SK-N-SH (cell line): ENCODE measurements around the gene SLC12A6. TPM values are rescaled to one million over a fixed set of nuclear protein-coding genes. Genes with fewer than 3 reads are reported as not detected.

Experiments
- CTCF ChIA-PET: fragments of 300-600, 350-600 bp; formaldehyde crosslinking; extraction: SDS; loops from one replicate; lab custom pipeline; 2021; lab: Yijun Ruan, JAX
- POLR2A ChIA-PET: fragments of 350-600 bp; sonication (Branson Sonifier 250); formaldehyde crosslinking; extraction: SDS; loops from one replicate; lab custom pipeline; 2020; ENCODE audit warnings: antibody characterized with exemption, inconsistent platforms; lab: Yijun Ruan, JAX
- DNase-seq: peaks from one replicate; pipeline ENCODE4 v3.0.0; 2012
- H2AFZ ChIP-seq: fragments of 200-600 bp; sonication (generic); 2 replicates; pipeline ENCODE4 v1.8.1; 2016; ENCODE audit warnings: antibody characterized with exemption, mild to moderate bottlenecking, low read depth
- H3F3A ChIP-seq: fragments of 200-600 bp; sonication (generic); replicated peaks from 2 replicates; pipeline ENCODE3; 2016; ENCODE audit warnings: antibody characterized with exemption, mild to moderate bottlenecking; ENCODE audit not compliant: insufficient read depth
- H3K27ac ChIP-seq, 2 experiments: fragments of 200-500 bp in 1 of 2; fragments of 200-600 bp in 1 of 2; sonication (Bioruptor generic) in 1 of 2; sonication (generic), shearing (Covaris generic) in 1 of 2; 2 replicates each; pipeline versions ENCODE4 v1.5.1 to v1.6.1; 2014 to 2016; ENCODE audit warnings: low read depth in 2 of 2, inconsistent platforms in 1 of 2, low read length in 1 of 2, mild to moderate bottlenecking in 1 of 2, mixed read lengths in 1 of 2
- H3K27me3 ChIP-seq: fragments of 200-600 bp; sonication (generic), shearing (Covaris generic); 2 replicates; pipeline ENCODE4 v1.6.1; 2016; ENCODE audit warnings: mixed run types; ENCODE audit not compliant: insufficient read depth
- H3K36me3 ChIP-seq, 2 experiments: fragments of 200-500 bp in 1 of 2; fragments of 200-600 bp in 1 of 2; sonication (Bioruptor generic) in 1 of 2; sonication (generic) in 1 of 2; replicated peaks in 1 of 2; 2 replicates each; pipeline versions ENCODE3 to v1.5.1; 2014 to 2016; ENCODE audit warnings: low read length in 1 of 2, mild to moderate bottlenecking in 1 of 2; ENCODE audit not compliant: insufficient read depth in 2 of 2, control insufficient read depth in 1 of 2
- H3K4me1 ChIP-seq, 2 experiments: fragments of 200-500 bp in 1 of 2; fragments of 200-600 bp in 1 of 2; sonication (Bioruptor generic) in 1 of 2; sonication (generic), shearing (Covaris generic) in 1 of 2; 2 replicates each; pipeline versions ENCODE4 v1.5.1 to v1.6.1; 2014 to 2016; ENCODE audit warnings: low read depth in 1 of 2, low read length in 1 of 2, mixed run types in 1 of 2; ENCODE audit not compliant: insufficient read depth in 2 of 2, control insufficient read depth in 1 of 2
- H3K4me2 ChIP-seq: fragments of 200-600 bp; sonication (generic), shearing (Covaris generic); 2 replicates; pipeline ENCODE4 v1.6.1; 2017; ENCODE audit warnings: mixed run types
- H3K4me3 ChIP-seq, 2 experiments: fragments of 200-500 bp in 1 of 2; fragments of 200-600 bp in 1 of 2; sonication (Bioruptor generic) in 1 of 2; sonication (generic), shearing (Covaris generic) in 1 of 2; 2 replicates each; pipeline versions ENCODE4 v1.5.1 to v1.8.1; 2014 to 2016; ENCODE audit warnings: low read depth in 2 of 2, inconsistent platforms in 1 of 2, low read length in 1 of 2, mild to moderate bottlenecking in 1 of 2, mixed read lengths in 1 of 2, moderate library complexity in 1 of 2
- H3K79me2 ChIP-seq: fragments of 200-600 bp; sonication (generic); 2 replicates; pipeline ENCODE4 v1.8.1; 2017; ENCODE audit warnings: mild to moderate bottlenecking; ENCODE audit not compliant: insufficient read depth
- H3K9ac ChIP-seq: fragments of 200-600 bp; sonication (generic); 2 replicates; pipeline ENCODE4 v1.6.1; 2017; ENCODE audit warnings: mixed run types
- H3K9me2 ChIP-seq: fragments of 200-600 bp; sonication (generic); 2 replicates; pipeline ENCODE4 v1.6.1; 2017; ENCODE audit warnings: mixed run types
- H3K9me3 ChIP-seq: fragments of 200-600 bp; sonication (generic); 2 replicates; pipeline ENCODE4 v1.6.1; 2017; ENCODE audit warnings: mixed run types, mild to moderate bottlenecking, moderate library complexity
- H4K20me1 ChIP-seq: fragments of 200-600 bp; sonication (generic); 2 replicates; pipeline ENCODE4 v1.6.1; 2017; ENCODE audit warnings: mild to moderate bottlenecking, mixed run types; ENCODE audit not compliant: insufficient read depth
- EP300 ChIP-seq, 2 experiments: IDR thresholded peaks; 2 replicates each; pipeline versions ENCODE4 v1.4.0 to v1.6.1; 2012; ENCODE audit warnings: borderline replicate concordance in 1 of 2, low read depth in 1 of 2, low read length in 1 of 2
- EZH2phosphoT487 ChIP-seq: fragments of 200-600 bp; sonication (generic); IDR thresholded peaks from 2 replicates; pipeline ENCODE4 v1.6.1; 2017; ENCODE audit warnings: low read depth, mixed run types, mild to moderate bottlenecking, antibody characterized with exemption, moderate library complexity, borderline replicate concordance
- FOSL2 ChIP-seq: IDR thresholded peaks from 2 replicates; pipeline ENCODE4 v1.4.0; 2012; ENCODE audit warnings: low read depth, mild to moderate bottlenecking, moderate library complexity, borderline replicate concordance
- FOXJ3 ChIP-seq: sonication (generic); formaldehyde crosslinking; IDR thresholded peaks from 2 replicates; pipeline ENCODE4 v1.5.1; 2020; ENCODE audit warnings: mild to moderate bottlenecking, missing genetic modification reagents
- GATA2 ChIP-seq: sonication (generic); formaldehyde crosslinking; IDR thresholded peaks from 2 replicates; pipeline ENCODE4 v1.5.0; 2020; ENCODE audit warnings: mild to moderate bottlenecking, missing genetic modification reagents
- RXRA ChIP-seq: IDR thresholded peaks from 2 replicates; pipeline ENCODE4 v1.4.0; 2012; ENCODE audit warnings: low read depth, mild to moderate bottlenecking, borderline replicate concordance
- TEAD4 ChIP-seq: IDR thresholded peaks from 2 replicates; pipeline ENCODE4 v1.4.0; 2012; ENCODE audit warnings: mild to moderate bottlenecking, borderline replicate concordance; ENCODE audit not compliant: insufficient read depth
- WGBS: methylation state at CpG from one replicate; pipeline ENCODE4 v1.1.6; 2017; ENCODE audit warnings: low lambda C conversion rate; 5-methylcytosine and 5-hydroxymethylcytosine counted together
- polyA plus RNA-seq, 3 experiments: library from polyadenylated mRNA; depleted of rRNA; stranded (reverse); fragments of >200 nt; gene quantifications; 2 replicates each; pipeline ENCODE4 v1.2.3, GENCODE V29; 2012
- TF ChIP-seq, protein P1 (sequence below): fragments of 150-350 bp; IDR thresholded peaks from 2 replicates; pipeline ENCODE4 v1.6.1; 2016; ENCODE audit warnings: mild to moderate bottlenecking, low read depth, low read length

The SLC12A6 gene
- polyA plus RNA-seq, 1 of the 3 experiments (the other 2 are of a cell fraction) = 7.7 TPM

DNA sequence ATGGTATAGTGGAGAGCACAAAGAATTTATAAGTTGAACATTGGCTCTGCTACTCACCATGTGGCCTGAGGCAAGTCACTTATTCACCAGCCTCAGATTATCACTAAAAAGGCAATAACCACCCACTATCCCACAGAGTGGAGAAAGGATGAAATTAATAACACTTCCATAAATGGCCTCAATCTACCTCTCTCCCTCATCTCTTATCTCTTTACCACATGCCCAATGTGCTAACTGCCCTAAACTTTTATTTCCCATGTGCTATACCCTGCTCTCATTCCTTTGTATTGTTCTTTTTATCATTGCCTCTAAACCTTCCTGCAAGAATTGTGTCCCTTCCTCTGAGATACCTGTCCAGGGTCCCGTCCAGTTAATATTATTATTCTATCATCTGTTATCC lies 26.0 kb downstream of the SLC12A6 start:
- no peaks in the 10 kb centered on the region for H3K9me3 ChIP-seq
- peak; percentile 8 for DNase-seq
- 82% methylated on average over 1 of the region's 1 CpG for WGBS
- no peak overlapping the region for H3K4me3 ChIP-seq
- no peak overlapping the region for H2AFZ ChIP-seq
- no peaks in the 10 kb centered on the region for H3K79me2 ChIP-seq
- H3K4me2 ChIP-seq = no peak overlapping the region
- TF ChIP-seq TEAD4 (no peak), EZH2phosphoT487 (no peak), EP300 (IDR thresholded peaks at IDR 0.05; ENCODE audit: borderline replicate concordance in 1 of 2, low read depth in 1 of 2, low read length in 1 of 2) (no peak), GATA2 (CRISPR knock-in tag) (no peak), RXRA (no peak)
- TF ChIP-seq, protein P1, sequence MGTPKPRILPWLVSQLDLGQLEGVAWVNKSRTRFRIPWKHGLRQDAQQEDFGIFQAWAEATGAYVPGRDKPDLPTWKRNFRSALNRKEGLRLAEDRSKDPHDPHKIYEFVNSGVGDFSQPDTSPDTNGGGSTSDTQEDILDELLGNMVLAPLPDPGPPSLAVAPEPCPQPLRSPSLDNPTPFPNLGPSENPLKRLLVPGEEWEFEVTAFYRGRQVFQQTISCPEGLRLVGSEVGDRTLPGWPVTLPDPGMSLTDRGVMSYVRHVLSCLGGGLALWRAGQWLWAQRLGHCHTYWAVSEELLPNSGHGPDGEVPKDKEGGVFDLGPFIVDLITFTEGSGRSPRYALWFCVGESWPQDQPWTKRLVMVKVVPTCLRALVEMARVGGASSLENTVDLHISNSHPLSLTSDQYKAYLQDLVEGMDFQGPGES = no peak
- H3K36me3 ChIP-seq = peaks cover 0 to 3% of the 10 kb centered on the region in 2 experiments
- no peaks in the 10 kb centered on the region; the same call in 1 of the 2 replicates for H3K9me2 ChIP-seq
- H3K9ac ChIP-seq = no peak overlapping the region
- no peaks in the 10 kb centered on the region for H3K27me3 ChIP-seq
- POLR2A ChIA-PET = no interaction called here
- CTCF ChIA-PET = no interaction called here
- no peak overlapping the region for H3K27ac ChIP-seq
- no peaks in the 10 kb centered on the region for H4K20me1 ChIP-seq
- H3K4me1 ChIP-seq = no peaks in the 10 kb centered on the region; a peak in 1 of 4 replicates
- H3F3A ChIP-seq = no peaks in the 10 kb centered on the region

DNA sequence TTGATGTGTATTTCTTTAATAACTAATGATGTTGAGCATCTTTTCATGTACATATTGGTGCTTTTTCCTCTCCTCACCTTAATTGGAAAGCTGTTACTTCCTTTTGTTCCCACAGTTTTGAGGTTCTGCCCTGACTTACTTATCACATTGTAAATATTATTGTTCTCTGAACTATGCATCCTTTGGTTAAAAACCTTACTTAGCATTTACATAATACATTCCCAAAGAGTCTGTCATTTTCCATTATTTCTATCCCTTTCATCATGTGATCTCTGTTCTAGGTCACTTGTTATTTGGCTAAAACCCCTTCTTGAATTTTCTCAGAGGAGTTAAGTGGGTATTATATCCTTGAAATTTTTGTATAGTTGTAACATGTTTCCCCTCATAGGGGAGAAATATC lies 33.0 kb downstream of the SLC12A6 start:
- Histone ChIP-seq H3K9ac (no peak overlapping the region), H3K27me3 (no peaks in the 10 kb centered on the region), H3K4me2 (no peak overlapping the region), H3K4me3 (no peak overlapping the region), H2AFZ (no peak overlapping the region), H3K9me2 (no peaks in the 10 kb centered on the region; the same call in 1 of the 2 replicates), H3K36me3 (peaks cover 0 to 3% of the 10 kb centered on the region in 2 experiments), H3F3A (no peaks in the 10 kb centered on the region), H4K20me1 (no peaks in the 10 kb centered on the region), H3K4me1 (no peaks in the 10 kb centered on the region), H3K79me2 (no peaks in the 10 kb centered on the region), H3K9me3 (no peaks in the 10 kb centered on the region), H3K27ac (peak overlapping the region in 1 of 2 experiments; percentile 32; a peak in 2 of 4 replicates)
- ChIA-PET POLR2A (no interaction called here), CTCF (interaction anchor here (1.2 to 1.4 kb wide), 3 partner anchors 38 to 64 kb away, joined by 3 read pairs; partner anchors contain the start of gene NOP10)
- DNase-seq = no peak
- TF ChIP-seq GATA2 (CRISPR knock-in tag) (no peak), FOSL2 (no peak)

DNA sequence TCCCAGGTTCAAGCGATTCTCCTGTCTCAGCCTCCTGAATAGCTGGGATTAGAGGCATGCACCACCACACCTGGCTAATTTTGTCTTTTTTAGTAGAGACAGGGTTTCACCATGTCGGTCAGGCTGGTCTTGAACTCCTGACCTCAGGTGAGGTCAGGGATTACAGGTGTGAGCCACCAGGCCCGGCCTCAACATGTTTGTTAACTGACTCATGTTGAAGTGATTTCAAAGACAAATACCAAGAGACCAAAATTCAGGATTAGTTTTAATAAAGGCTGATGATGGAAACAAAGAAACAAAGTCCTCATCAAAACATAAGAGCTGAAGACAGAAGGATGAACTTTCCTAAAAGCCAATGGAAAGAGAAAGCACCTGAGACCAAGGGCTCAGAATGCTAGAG lies 36.5 kb downstream of the SLC12A6 start:
- Histone ChIP-seq H3K4me1 (peaks cover 2 to 16% of the 10 kb centered on the region in 2 experiments; a peak in 2 of 4 replicates), H4K20me1 (no peaks in the 10 kb centered on the region), H3K9me2 (no peaks in the 10 kb centered on the region), H3K27me3 (no peaks in the 10 kb centered on the region), H3K9ac (no peak overlapping the region), H3K9me3 (no peaks in the 10 kb centered on the region), H3K79me2 (no peaks in the 10 kb centered on the region), H2AFZ (no peak overlapping the region), H3K36me3 (no peaks in the 10 kb centered on the region), H3K4me3 (no peak overlapping the region), H3K27ac (no peak overlapping the region), H3F3A (peaks cover 15% of the 10 kb centered on the region), H3K4me2 (no peak overlapping the region)
- ChIA-PET POLR2A (no interaction called here), CTCF (no interaction called here)
- 75% methylated on average over 3 of the region's 3 CpGs for WGBS
- TF ChIP-seq EP300 (IDR thresholded peaks at IDR 0.05; ENCODE audit: borderline replicate concordance in 1 of 2, low read depth in 1 of 2, low read length in 1 of 2) (no peak), FOXJ3 (no peak), TEAD4 (no peak)
- TF ChIP-seq, protein P1 = no peak
- DNase-seq = no peak
